Measurements from ENCODE around the gene S1PR4. TPM values are rescaled to one million over a fixed set of nuclear protein-coding genes. Genes with fewer than 3 reads are reported as not detected.
A peak's percentile ranks its signal among the peaks of the same experiment; 100 is the strongest.

The S1PR4 gene
- total and polyA plus RNA-seq, 2 of the 13 experiments (the other 11 are each of a cell fraction or from before 2014, with no cell fraction given), result 0.07 to 0.09 TPM

GRCh38 chr19:3186160-3186688 is 7.7 kb downstream of the S1PR4 start (continued):
- TF ChIP-seq ZNF770 (CRISPR knock-in tag; IDR thresholded peaks at IDR 0.05) (no peak), YEATS4 (CRISPR knock-in tag; IDR thresholded peaks at IDR 0.05; ENCODE audit: borderline replicate concordance) (0 out of 2 replicates have a peak, but pooled peaks have one; percentile 50), STAT5B (CRISPR knock-in tag; IDR thresholded peaks at IDR 0.05) (no peak), CENPBD1 (CRISPR knock-in tag; IDR thresholded peaks at IDR 0.05; ENCODE audit: borderline replicate concordance, low read depth) (no peak), ZBTB46 (CRISPR knock-in tag; IDR thresholded peaks at IDR 0.05; ENCODE audit: borderline replicate concordance) (0 out of 2 replicates have a peak, but pooled peaks have one; percentile 47), NCOA5 (CRISPR knock-in tag; IDR thresholded peaks at IDR 0.05) (no peak), SMC3 (IDR thresholded peaks at IDR 0.05; ENCODE audit: low read length) (no peak), GZF1 (CRISPR knock-in tag; IDR thresholded peaks at IDR 0.05) (no peak), NFATC3 (CRISPR knock-in tag; IDR thresholded peaks at IDR 0.05) (no peak), LCORL (IDR thresholded peaks at IDR 0.05) (no peak), LCORL (CRISPR knock-in tag; IDR thresholded peaks at IDR 0.05) (peak; percentile 21; the same call in 1 of the 2 replicates), KLF15 (CRISPR knock-in tag; IDR thresholded peaks at IDR 0.05; ENCODE audit: borderline replicate concordance) (no peak), ZNF24 (IDR thresholded peaks at IDR 0.05) (no peak), TBX3 (IDR thresholded peaks at IDR 0.05; ENCODE audit: borderline replicate concordance) (no peak), PAWR (CRISPR knock-in tag; IDR thresholded peaks at IDR 0.05; ENCODE audit: borderline replicate concordance) (0 out of 2 replicates have a peak, but pooled peaks have one; percentile 47), ZBTB4 (CRISPR knock-in tag; IDR thresholded peaks at IDR 0.05; ENCODE audit: borderline replicate concordance) (no peak), ZNF7 (CRISPR knock-in tag; IDR thresholded peaks at IDR 0.05) (no peak), MAX (IDR thresholded peaks at IDR 0.05) (peak; percentile 64; the same call in 1 of the 2 replicates), NKX3-1 (CRISPR knock-in tag; IDR thresholded peaks at IDR 0.05) (no peak), ELF4 (CRISPR knock-in tag; IDR thresholded peaks at IDR 0.05; ENCODE audit: borderline replicate concordance) (no peak), NFE2 (CRISPR knock-in tag; IDR thresholded peaks at IDR 0.05) (no peak), ZNF292 (CRISPR knock-in tag; IDR thresholded peaks at IDR 0.05; ENCODE audit: borderline replicate concordance, low read depth) (no peak), NR2F6 (IDR thresholded peaks at IDR 0.05) (no peak), NR2F6 (CRISPR knock-in tag; IDR thresholded peaks at IDR 0.05) (no peak), DR1 (CRISPR knock-in tag; IDR thresholded peaks at IDR 0.05) (no peak)

Data from HepG2 (cell line).